BJ (cell line): Measurements from ENCODE around the gene SPACA4. TPM values are rescaled to one million over a fixed set of nuclear protein-coding genes. Genes with fewer than 3 reads are reported as not detected.

ENCODE experiments used
- CTCF ChIA-PET: fragments of 350-600 bp; formaldehyde crosslinking; extraction: SDS; loops from one replicate; lab custom pipeline; 2021; ENCODE audit warnings: antibody characterized with exemption, inconsistent platforms; lab: Yijun Ruan, JAX
- POLR2A ChIA-PET: fragments of 300-600 bp; sonication (Branson Sonifier 250); formaldehyde crosslinking; extraction: SDS; loops from one replicate; lab custom pipeline; 2021; ENCODE audit warnings: antibody characterized with exemption; lab: Charles Lee
- DNase-seq: peaks from one replicate; pipeline ENCODE4 v3.0.0-alpha.2; 2011; ENCODE audit warnings: low read depth
- H3K27me3 ChIP-seq: 2 replicates; pipeline ENCODE4 v1.6.0; 2011; ENCODE audit warnings: low read length; ENCODE audit not compliant: control insufficient read depth, insufficient read depth
- H3K36me3 ChIP-seq: 2 replicates; pipeline ENCODE4 v1.5.1; 2011; ENCODE audit warnings: low read length; ENCODE audit not compliant: control insufficient read depth, insufficient read depth
- H3K4me3 ChIP-seq: 2 replicates; pipeline ENCODE4 v1.5.1; 2011; ENCODE audit warnings: low read depth, mild to moderate bottlenecking, control low read depth, low read length
- CTCF ChIP-seq: IDR thresholded peaks from 2 replicates; pipeline ENCODE4 v1.5.1; 2011; ENCODE audit warnings: low read depth, mild to moderate bottlenecking, control low read depth, inconsistent platforms, low read length, moderate library complexity; ENCODE audit not compliant: insufficient read depth
- polyA plus RNA-seq: library from polyadenylated mRNA; depleted of rRNA; stranded (reverse); fragments of >200 nt; gene quantifications from 2 replicates; pipeline ENCODE4 v1.2.3, GENCODE V29; 2011

The SPACA4 gene
- polyA plus RNA-seq, 1 experiment = not detected

GRCh38 chr19:48596679-48597465, 9.7 kb upstream of the SPACA4 start:
- no peaks in the 10 kb centered on the region for H3K36me3 ChIP-seq
- CTCF ChIA-PET = interaction anchor here (1.1 kb wide), 1 partner anchor 11 kb away, joined by 3 read pairs; no protein-coding TSS in a partner anchor
- no peak overlapping the region for H3K4me3 ChIP-seq
- POLR2A ChIA-PET = no interaction called here
- no peak for TF ChIP-seq CTCF
- no peak for DNase-seq
- H3K27me3 ChIP-seq = no peaks in the 10 kb centered on the region

- Histone ChIP-seq H3K36me3 (no peaks in the 10 kb centered on the region), H3K4me3 (no peak overlapping the region), H3K27me3 (no peaks in the 10 kb centered on the region)
- no peak for DNase-seq
- CTCF ChIA-PET = interaction anchor here (0.9 to 1.1 kb wide), 3 partner anchors 10 kb away, joined by 3 to 4 read pairs (median 3); no protein-coding TSS in a partner anchor
- POLR2A ChIA-PET = no interaction called here
- no peak for TF ChIP-seq CTCF
Observed at GRCh38 chr19:48598996-48599700, 7.4 kb upstream of the SPACA4 start.

GRCh38 chr19:48600679-48601417, 5.7 kb upstream of the SPACA4 start:
- H3K27me3 ChIP-seq = no peaks in the 10 kb centered on the region
- ChIA-PET POLR2A (no interaction called here), CTCF (interaction anchor here (0.7 to 1.5 kb wide), 2 partner anchors 12 to 94 kb away, joined by 3 to 5 read pairs; no protein-coding TSS in a partner anchor)
- no peak for TF ChIP-seq CTCF
- no peak for DNase-seq
- no peak overlapping the region for H3K4me3 ChIP-seq
- H3K36me3 ChIP-seq = no peaks in the 10 kb centered on the region

- no peak for DNase-seq
- Histone ChIP-seq H3K27me3 (no peaks in the 10 kb centered on the region), H3K36me3 (no peaks in the 10 kb centered on the region), H3K4me3 (no peak overlapping the region)
- ChIA-PET CTCF (interaction anchor here (1.2 kb wide), 1 partner anchor 114 kb away, joined by 3 read pairs; no protein-coding TSS in a partner anchor), POLR2A (no interaction called here)
- no peak for TF ChIP-seq CTCF
Observed at GRCh38 chr19:48603001-48603400, 3.5 kb upstream of the SPACA4 start.
